ENCODE results near the gene XRN1. TPM values are rescaled to one million over a fixed set of nuclear protein-coding genes. Genes with fewer than 3 reads are reported as not detected.
"Not testable (repeated sequence)": the region's sequence is repeated elsewhere in the genome, so short reads cannot be mapped to it uniquely, and the experiment has no call there.

Gene XRN1
- total RNA-seq, 4 donors from 2014 or later = 29.5 to 54.6 (median 38.2) TPM

DNA sequence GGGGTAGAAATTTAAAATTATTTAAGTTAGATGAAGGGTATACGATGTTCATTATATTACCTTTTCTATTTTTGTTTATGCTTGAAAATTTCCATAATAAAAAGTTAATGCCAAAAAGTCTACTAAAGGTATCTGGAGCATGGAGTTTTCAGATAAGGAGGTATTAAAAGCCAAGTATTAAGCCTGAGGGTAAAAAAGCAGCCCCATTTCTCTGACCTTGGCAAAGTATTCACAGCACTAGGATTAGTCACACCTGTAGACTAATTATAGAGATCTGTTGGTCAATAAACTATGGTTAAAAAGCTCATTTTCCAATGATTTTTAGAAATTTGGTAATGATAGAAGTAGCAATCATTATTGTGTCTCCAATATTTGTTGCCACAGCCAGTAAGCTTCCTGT, 23.1 kb downstream of the XRN1 start:
- 94 to 100% methylated on average over 1 of the region's 1 CpG for WGBS, 2 donors (ENCODE audit: low coverage in 1 of 2)
- TF ChIP-seq, protein P1, sequence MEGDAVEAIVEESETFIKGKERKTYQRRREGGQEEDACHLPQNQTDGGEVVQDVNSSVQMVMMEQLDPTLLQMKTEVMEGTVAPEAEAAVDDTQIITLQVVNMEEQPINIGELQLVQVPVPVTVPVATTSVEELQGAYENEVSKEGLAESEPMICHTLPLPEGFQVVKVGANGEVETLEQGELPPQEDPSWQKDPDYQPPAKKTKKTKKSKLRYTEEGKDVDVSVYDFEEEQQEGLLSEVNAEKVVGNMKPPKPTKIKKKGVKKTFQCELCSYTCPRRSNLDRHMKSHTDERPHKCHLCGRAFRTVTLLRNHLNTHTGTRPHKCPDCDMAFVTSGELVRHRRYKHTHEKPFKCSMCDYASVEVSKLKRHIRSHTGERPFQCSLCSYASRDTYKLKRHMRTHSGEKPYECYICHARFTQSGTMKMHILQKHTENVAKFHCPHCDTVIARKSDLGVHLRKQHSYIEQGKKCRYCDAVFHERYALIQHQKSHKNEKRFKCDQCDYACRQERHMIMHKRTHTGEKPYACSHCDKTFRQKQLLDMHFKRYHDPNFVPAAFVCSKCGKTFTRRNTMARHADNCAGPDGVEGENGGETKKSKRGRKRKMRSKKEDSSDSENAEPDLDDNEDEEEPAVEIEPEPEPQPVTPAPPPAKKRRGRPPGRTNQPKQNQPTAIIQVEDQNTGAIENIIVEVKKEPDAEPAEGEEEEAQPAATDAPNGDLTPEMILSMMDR (IDR thresholded peaks at IDR 0.05) = no peak
- TF ChIP-seq POLR2A (IDR thresholded peaks at IDR 0.05) (no peak), EP300 (IDR thresholded peaks at IDR 0.05) (no peak), POLR2AphosphoS5 (IDR thresholded peaks at IDR 0.05) (no peak)
- H3K27ac ChIP-seq = no peak overlapping the region
- H3K9me3 ChIP-seq = no peaks in the 10 kb centered on the region
- H3K36me3 ChIP-seq = peaks cover 0 to 86% of the 10 kb centered on the region in 2 donors
- H3K4me1 ChIP-seq = no peaks in the 10 kb centered on the region
- H3K4me3 ChIP-seq = no peak overlapping the region
- H3K27me3 ChIP-seq = no peaks in the 10 kb centered on the region
- no peak for ATAC-seq

DNA sequence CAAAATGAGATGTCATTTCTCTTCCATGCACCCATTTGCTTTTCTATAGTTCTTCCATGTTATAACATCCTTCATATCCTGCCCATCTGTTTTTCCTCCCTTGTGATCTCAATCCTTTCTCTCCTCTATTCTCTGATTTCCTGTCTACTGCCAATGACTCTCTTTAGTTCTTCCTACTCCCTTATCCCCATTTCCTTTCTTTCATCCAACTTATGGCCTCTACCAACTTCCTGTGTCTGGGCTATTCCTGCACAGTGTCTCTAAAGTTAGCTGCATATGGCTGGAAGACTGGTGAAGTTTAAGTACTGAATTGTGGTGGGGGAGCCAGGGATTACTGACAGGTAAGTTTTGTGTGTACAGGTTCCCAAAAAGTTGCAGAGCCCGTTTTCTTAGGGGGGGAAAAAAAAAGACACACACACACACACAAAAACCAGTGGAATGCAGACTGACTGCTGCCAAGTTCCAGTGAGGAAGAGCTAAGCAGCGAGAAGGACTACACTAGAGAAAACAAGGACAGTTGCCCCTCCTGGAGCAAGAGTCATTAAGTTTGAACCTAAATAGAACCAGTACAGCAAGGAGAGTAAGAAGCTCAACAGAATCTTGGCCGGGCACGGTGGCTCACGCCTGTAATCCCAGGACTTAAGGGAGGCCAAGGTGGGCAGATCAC, 28.8 kb downstream of the XRN1 start:
- Histone ChIP-seq H3K4me3 (no peak overlapping the region), H3K9me3 (no peaks in the 10 kb centered on the region), H3K27ac (no peak overlapping the region), H3K36me3 (peaks cover 4 to 99% of the 10 kb centered on the region in 2 donors), H3K4me1 (no peaks in the 10 kb centered on the region), H3K27me3 (no peaks in the 10 kb centered on the region)
- WGBS, 2 donors (ENCODE audit: low coverage in 1 of 2) = 96 to 100% methylated on average over 1 to 5 of the region's 5 CpGs
- no peak for ATAC-seq
- TF ChIP-seq POLR2A (IDR thresholded peaks at IDR 0.05) = no peak
- TF ChIP-seq, protein P1 (IDR thresholded peaks at IDR 0.05) = no peak
- TF ChIP-seq POLR2AphosphoS5 (IDR thresholded peaks at IDR 0.05) = no peak
- no peak for TF ChIP-seq EP300 (IDR thresholded peaks at IDR 0.05)

DNA sequence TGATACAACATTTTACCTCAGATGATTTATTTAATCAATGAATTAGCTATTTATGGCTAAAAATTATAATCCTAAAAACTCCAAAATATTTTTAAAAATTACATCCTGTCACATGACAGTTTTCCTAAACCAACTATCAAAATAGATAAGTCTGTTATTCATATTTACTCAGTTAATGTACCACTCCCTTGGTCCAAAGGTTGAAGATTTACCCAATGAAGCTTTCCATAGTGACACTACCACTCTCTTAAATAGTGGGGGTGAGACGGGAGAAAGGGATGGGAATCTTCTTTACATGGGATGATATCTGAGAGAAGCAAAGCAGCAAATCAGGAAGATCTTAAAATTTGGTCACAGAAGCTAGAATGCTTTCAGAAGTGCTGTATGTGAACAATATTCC, 30.5 kb downstream of the XRN1 start:
- 75 to 83% methylated on average over 1 of the region's 1 CpG for WGBS, 2 donors (ENCODE audit: low coverage in 1 of 2)
- TF ChIP-seq POLR2AphosphoS5 (IDR thresholded peaks at IDR 0.05) = no peak

DNA sequence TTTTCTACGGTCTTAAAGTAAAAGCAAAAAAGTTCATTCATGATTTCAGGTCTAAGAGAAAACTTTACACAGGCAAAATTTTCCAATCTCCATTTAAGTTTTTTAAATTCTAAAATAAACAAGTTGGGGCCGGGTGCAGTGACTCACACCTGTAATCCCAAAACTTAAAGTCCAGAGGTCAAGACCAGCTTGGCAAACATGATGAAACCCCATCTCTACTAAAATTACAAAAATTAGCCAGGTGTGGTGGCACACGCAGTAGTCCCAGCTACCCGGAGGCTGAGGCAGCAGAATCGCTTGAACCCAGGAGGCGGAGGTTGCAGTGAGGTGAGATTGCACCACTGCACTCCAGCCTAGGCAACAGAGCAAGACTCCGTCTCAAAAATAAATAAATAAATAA, 47.3 kb downstream of the XRN1 start:
- H3K4me1 ChIP-seq = not testable (repeated sequence)
- H3K36me3 ChIP-seq = peaks cover 5 to 98% of the 10 kb centered on the region in 2 donors

More for the DNA sequence above, 30.5 kb downstream of the XRN1 start:
- Histone ChIP-seq H3K36me3 (peaks cover 4 to 100% of the 10 kb centered on the region in 2 donors), H3K4me1 (no peaks in the 10 kb centered on the region), H3K4me3 (no peak overlapping the region), H3K27ac (no peak overlapping the region), H3K9me3 (no peaks in the 10 kb centered on the region), H3K27me3 (no peaks in the 10 kb centered on the region)
- ATAC-seq = no peak

DNA sequence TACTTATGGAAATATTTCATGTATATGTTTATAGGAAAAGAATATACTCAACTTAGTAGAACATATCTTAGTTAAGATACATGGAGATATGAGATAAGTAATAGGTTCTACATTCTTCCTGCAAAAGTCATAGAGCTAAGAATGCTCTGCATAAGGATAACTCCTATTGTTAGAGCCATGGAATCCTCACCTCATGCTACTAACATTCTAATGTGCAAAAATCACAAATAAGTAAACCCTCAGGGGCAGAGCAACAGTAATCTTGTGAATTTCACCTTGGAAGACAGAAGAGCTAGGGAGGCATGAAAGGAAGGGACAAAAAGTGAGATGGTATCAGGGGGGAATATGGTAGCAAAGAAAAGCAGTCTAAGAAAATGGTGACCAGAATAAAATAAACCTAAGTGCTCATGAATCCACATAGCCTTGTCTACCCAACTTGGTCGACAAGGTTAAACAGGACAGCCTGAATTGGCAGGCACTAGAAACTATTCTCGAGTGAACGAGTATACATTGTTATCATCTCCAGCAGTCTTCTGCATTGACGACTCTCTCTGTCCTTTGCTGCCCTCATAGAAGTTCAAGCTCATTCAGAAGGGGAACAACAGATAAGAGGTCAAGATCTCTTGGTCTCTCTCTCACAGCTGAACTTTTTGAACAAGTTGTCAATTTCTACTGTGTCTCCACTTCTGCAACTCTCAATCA, 52.8 kb downstream of the XRN1 start:
- Histone ChIP-seq H3K9me3 (no peaks in the 10 kb centered on the region), H3K36me3 (peaks cover 9 to 87% of the 10 kb centered on the region in 2 donors), H3K4me3 (no peak overlapping the region), H3K27ac (no peak overlapping the region), H3K4me1 (no peaks in the 10 kb centered on the region), H3K27me3 (no peaks in the 10 kb centered on the region)
- 87 to 95% methylated on average over 4 of the region's 4 CpGs for WGBS, 2 donors (ENCODE audit: low coverage in 1 of 2)
- ATAC-seq = no peak
- TF ChIP-seq POLR2A (IDR thresholded peaks at IDR 0.05) = no peak

More for the DNA sequence above, 47.3 kb downstream of the XRN1 start:
- not testable (repeated sequence) for ATAC-seq, H3K9me3 ChIP-seq, H3K27ac ChIP-seq, H3K27me3 ChIP-seq, H3K4me3 ChIP-seq
- 89 to 96% methylated on average over 4 to 7 of the region's 7 CpGs for WGBS, 2 donors (ENCODE audit: low coverage in 1 of 2)

DNA sequence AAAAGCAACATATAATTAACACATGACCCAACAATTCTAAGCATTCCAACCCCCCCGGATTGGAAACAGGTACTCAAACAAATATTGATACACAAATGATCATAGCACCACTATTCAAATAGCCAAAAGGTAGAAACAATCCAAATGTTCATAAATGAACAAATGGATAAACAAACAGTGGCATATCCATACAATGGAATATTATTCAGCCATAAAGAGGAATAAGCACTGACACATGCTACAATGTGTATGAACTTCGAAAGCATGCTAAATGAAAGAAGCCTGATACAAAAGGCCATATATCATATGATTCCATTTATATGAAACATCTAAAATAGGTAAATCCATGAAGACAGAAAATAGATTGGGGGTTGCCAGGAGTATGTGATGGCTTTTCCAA, 62.8 kb downstream of the XRN1 start:
- H3K4me3 ChIP-seq = no peak overlapping the region
- no peaks in the 10 kb centered on the region for H3K27me3 ChIP-seq
- TF ChIP-seq, protein P1 (IDR thresholded peaks at IDR 0.05) = no peak
- TF ChIP-seq POLR2AphosphoS5 (IDR thresholded peaks at IDR 0.05) (no peak), EP300 (IDR thresholded peaks at IDR 0.05) (no peak), POLR2A (IDR thresholded peaks at IDR 0.05) (no peak)
- H3K27ac ChIP-seq = no peak overlapping the region
- WGBS, 2 donors (ENCODE audit: low coverage in 1 of 2) = 100% methylated on average over 2 of the region's 2 CpGs
- no peaks in the 10 kb centered on the region for H3K4me1 ChIP-seq
- H3K9me3 ChIP-seq = no peaks in the 10 kb centered on the region
- H3K36me3 ChIP-seq = peaks cover 0 to 95% of the 10 kb centered on the region in 2 donors
- ATAC-seq = no peak
